Measurements from ENCODE around the gene IRF7. TPM values are rescaled to one million over a fixed set of nuclear protein-coding genes. Genes with fewer than 3 reads are reported as not detected.
"Not testable (repeated sequence)": the region's sequence is repeated elsewhere in the genome, so short reads cannot be mapped to it uniquely, and the experiment has no call there.

The IRF7 gene
- total RNA-seq, 1 donor from 2014 or later = 12.6 TPM

DNA sequence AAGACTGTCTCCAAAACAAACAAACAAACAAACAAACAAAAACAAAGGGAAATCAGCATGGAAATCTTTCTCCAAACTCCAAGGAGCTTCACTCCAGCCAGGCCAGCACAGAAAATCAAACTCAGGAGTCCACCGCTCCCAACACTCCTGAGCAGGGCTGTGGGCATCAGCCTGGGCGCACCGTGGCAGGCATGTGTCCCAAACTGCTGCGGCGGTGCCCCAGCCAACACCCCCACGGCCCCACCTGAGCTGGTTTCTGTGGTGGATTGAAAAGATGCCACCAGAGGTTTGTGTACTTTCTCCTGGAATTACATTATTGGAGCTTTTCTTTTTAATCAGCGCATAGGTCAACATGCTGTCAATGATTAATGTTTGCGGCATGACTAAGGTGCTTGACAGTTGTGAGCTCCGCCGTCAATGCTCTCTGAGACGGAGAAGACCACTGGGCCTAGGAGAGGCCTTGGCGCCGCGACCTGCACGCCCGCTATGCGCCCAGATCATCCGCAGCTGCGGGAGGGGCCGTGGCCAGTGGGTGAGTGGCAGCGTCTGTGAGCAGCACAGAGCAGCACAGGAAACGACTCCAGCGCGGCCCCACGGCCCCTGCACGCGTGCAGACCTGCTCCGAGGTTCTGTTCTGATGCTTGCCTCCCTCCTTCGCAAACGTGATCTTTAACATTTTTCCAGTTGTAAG, 39.4 kb upstream of the IRF7 start:
- no peak for DNase-seq (ENCODE audit: low spot score, unreplicated experiment)
- Mint-ChIP-seq H3K27ac (no peak overlapping the region), H3K9me3 (ENCODE audit: low read depth) (no peaks in the 10 kb centered on the region), H3K4me3 (ENCODE audit: low read depth) (no peak overlapping the region), H3K36me3 (ENCODE audit: insufficient read depth) (peaks cover 10% of the 10 kb centered on the region), H3K4me1 (ENCODE audit: low read depth) (peaks cover 6% of the 10 kb centered on the region), H3K27me3 (no peaks in the 10 kb centered on the region)
- TF ChIP-seq, protein P1, sequence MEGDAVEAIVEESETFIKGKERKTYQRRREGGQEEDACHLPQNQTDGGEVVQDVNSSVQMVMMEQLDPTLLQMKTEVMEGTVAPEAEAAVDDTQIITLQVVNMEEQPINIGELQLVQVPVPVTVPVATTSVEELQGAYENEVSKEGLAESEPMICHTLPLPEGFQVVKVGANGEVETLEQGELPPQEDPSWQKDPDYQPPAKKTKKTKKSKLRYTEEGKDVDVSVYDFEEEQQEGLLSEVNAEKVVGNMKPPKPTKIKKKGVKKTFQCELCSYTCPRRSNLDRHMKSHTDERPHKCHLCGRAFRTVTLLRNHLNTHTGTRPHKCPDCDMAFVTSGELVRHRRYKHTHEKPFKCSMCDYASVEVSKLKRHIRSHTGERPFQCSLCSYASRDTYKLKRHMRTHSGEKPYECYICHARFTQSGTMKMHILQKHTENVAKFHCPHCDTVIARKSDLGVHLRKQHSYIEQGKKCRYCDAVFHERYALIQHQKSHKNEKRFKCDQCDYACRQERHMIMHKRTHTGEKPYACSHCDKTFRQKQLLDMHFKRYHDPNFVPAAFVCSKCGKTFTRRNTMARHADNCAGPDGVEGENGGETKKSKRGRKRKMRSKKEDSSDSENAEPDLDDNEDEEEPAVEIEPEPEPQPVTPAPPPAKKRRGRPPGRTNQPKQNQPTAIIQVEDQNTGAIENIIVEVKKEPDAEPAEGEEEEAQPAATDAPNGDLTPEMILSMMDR (IDR thresholded peaks at IDR 0.05; ENCODE audit: unreplicated experiment) = no peak

DNA sequence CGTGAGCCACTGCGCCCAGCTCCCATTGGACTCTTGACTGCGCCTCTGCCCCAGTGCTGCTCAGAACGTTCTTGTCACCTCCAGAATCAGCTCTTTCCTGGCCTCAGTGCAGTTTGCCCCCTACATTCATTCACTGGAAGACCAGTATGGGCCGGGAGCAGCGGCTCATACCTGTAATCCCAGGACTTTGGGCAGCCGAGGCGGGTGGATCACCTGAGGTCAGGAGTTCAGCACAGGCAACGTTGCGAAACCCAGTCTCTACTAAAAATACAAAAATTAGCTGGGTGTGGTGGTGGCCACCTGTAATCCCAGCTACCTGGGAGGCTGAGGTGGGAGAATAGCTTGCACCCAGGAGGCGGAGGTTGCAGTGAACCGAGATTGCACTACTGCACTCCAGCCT, 38.7 kb upstream of the IRF7 start:
- not testable (repeated sequence) for H3K4me1 Mint-ChIP-seq (ENCODE audit: low read depth); H3K9me3 Mint-ChIP-seq (ENCODE audit: low read depth); H3K27me3 Mint-ChIP-seq; H3K36me3 Mint-ChIP-seq (ENCODE audit: insufficient read depth); H3K27ac Mint-ChIP-seq; H3K4me3 Mint-ChIP-seq (ENCODE audit: low read depth); DNase-seq (ENCODE audit: low spot score, unreplicated experiment)

DNA sequence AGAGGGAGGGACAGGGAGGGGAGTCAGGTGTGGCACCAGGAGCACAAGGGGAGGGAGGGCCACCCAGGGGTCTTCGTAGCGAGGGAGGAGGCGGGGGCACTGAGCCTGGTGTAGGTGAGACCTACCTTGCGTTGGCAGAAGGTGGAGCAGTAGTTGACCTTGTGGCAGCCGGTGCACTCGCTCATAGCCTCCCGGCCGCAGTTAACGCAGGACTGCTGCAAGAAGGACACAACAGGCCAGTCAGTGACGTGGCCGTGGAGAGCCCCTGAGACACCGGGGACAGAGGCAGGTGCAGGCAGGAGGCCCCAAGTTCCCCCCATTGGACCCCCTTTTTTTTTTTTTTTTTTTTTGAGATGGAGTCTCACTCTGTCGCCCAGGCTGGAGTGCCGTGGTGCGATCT, 38.1 kb upstream of the IRF7 start:
- H3K27ac Mint-ChIP-seq = no peak overlapping the region
- TF ChIP-seq, protein P1 (IDR thresholded peaks at IDR 0.05; ENCODE audit: unreplicated experiment) = no peak
- H3K9me3 Mint-ChIP-seq (ENCODE audit: low read depth) = no peaks in the 10 kb centered on the region
- no peaks in the 10 kb centered on the region for H3K27me3 Mint-ChIP-seq
- peaks cover 10% of the 10 kb centered on the region for H3K36me3 Mint-ChIP-seq (ENCODE audit: insufficient read depth)
- no peak for DNase-seq (ENCODE audit: low spot score, unreplicated experiment)
- peaks cover 6% of the 10 kb centered on the region for H3K4me1 Mint-ChIP-seq (ENCODE audit: low read depth)
- H3K4me3 Mint-ChIP-seq (ENCODE audit: low read depth) = no peak overlapping the region

DNA sequence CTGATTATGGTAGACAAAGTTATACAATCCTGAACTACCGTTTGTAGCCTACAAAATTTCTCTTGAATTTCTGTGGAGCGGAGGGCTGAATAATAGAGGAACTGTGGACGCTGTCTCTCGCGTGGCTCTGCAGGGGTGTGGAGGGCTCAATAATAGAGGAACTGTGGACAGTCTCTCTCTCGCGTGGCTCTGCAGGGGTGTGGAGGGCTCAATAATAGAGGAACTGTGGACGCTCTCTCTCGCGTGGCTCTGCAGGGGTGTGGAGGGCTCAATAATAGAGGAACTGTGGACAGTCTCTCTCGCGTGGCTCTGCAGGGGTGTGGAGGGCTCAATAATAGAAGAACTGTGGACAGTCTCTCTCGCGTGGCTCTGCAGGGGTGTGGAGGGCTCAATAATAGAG, 37.4 kb upstream of the IRF7 start:
- not testable (repeated sequence) for H3K27me3 Mint-ChIP-seq; H3K27ac Mint-ChIP-seq; DNase-seq (ENCODE audit: low spot score, unreplicated experiment); H3K4me3 Mint-ChIP-seq (ENCODE audit: low read depth); H3K9me3 Mint-ChIP-seq (ENCODE audit: low read depth); H3K4me1 Mint-ChIP-seq (ENCODE audit: low read depth)
- peaks cover 12% of the 10 kb centered on the region for H3K36me3 Mint-ChIP-seq (ENCODE audit: insufficient read depth)

DNA sequence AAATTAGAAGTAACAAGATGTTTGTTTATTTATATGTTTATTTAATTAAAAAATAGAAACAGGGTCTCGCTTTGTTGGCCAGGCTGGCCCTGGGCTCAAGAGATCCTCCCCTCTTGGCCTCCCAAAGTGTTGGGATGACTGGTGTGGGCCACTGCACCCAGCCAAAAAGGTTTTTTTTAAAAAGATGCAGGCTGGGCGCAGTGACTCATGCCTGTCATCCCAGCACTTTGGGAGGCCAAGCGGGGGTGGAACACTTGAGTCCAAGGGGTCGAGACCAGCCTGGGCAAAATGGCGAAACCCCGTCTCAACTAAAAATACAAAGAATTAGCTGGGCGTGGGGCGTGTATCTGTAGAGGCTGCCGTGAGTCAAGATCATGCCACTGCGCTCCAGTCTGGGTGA, 34.7 kb upstream of the IRF7 start:
- no peak overlapping the region for H3K4me3 Mint-ChIP-seq (ENCODE audit: low read depth)
- no peak overlapping the region for H3K27ac Mint-ChIP-seq

DNA sequence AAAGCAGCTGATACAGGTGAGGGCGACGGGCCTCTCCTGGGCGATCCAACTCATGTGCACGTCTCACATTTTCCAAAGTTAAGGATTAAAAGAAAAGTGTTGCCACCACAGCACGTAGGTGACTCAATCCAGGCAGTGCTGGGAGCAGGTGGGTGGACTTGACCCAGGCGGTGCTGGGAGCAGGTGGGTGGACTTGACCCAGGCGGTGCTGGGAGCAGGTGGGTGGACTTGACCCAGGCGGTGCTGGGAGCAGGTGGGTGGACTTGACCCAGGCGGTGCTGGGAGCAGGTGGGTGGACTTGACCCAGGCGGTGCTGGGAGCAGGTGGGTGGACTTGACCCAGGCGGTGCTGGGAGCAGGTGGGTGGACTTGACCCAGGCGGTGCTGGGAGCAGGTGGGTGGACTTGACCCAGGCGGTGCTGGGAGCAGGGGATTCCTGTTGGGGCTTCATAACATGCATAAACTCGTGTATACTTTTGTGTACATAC, 32.0 kb upstream of the IRF7 start:
- H3K4me1 Mint-ChIP-seq (ENCODE audit: low read depth); H3K27ac Mint-ChIP-seq; DNase-seq (ENCODE audit: low spot score, unreplicated experiment); H3K4me3 Mint-ChIP-seq (ENCODE audit: low read depth); H3K9me3 Mint-ChIP-seq (ENCODE audit: low read depth); H3K27me3 Mint-ChIP-seq; H3K36me3 Mint-ChIP-seq (ENCODE audit: insufficient read depth): not testable (repeated sequence)

More for the DNA sequence above, 34.7 kb upstream of the IRF7 start:
- no peaks in the 10 kb centered on the region for H3K27me3 Mint-ChIP-seq
- peaks cover 5% of the 10 kb centered on the region for H3K4me1 Mint-ChIP-seq (ENCODE audit: low read depth)
- TF ChIP-seq, protein P1 (IDR thresholded peaks at IDR 0.05; ENCODE audit: unreplicated experiment) = no peak
- no peaks in the 10 kb centered on the region for H3K9me3 Mint-ChIP-seq (ENCODE audit: low read depth)
- DNase-seq (ENCODE audit: low spot score, unreplicated experiment) = no peak
- H3K36me3 Mint-ChIP-seq (ENCODE audit: insufficient read depth) = peaks cover 14% of the 10 kb centered on the region

DNA sequence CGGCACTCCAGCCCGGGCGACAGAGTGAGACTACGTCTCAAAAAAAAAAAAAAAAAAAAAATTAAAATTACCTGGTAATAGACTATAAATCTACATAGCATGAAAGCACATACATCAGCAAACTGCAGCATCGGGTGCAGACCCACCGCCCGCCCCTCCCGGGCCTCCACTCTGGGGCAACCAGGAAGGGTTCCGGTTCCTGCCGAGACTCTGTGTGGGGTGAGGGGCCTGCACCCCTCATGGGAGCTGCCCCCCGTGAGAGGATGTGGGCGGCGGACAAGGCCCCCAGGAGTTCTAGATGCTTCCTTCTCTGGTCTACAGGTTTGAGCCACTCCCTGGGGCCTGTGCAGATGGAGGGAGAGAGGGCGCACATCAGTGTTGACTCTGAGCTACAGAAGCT, 30.5 kb upstream of the IRF7 start:
- H3K36me3 Mint-ChIP-seq (ENCODE audit: insufficient read depth) = peaks cover 6% of the 10 kb centered on the region
- H3K4me3 Mint-ChIP-seq (ENCODE audit: low read depth) = no peak overlapping the region
- H3K4me1 Mint-ChIP-seq (ENCODE audit: low read depth) = no peaks in the 10 kb centered on the region
- H3K27ac Mint-ChIP-seq = no peak overlapping the region
- DNase-seq (ENCODE audit: low spot score, unreplicated experiment) = no peak
- no peaks in the 10 kb centered on the region for H3K27me3 Mint-ChIP-seq
- TF ChIP-seq, protein P1 (IDR thresholded peaks at IDR 0.05; ENCODE audit: unreplicated experiment) = no peak
- H3K9me3 Mint-ChIP-seq (ENCODE audit: low read depth) = no peaks in the 10 kb centered on the region

Data from progenitor cell of endocrine pancreas (in vitro differentiated cells).